Mesendoderm (in vitro differentiated cells): ENCODE data around the gene EIF4E1B.
A peak's percentile ranks its signal among the peaks of the same experiment; 100 is the strongest.

ENCODE experiments used
- DNase-seq: peaks from one replicate; pipeline ENCODE4 v3.0.0; 2013
- H2AK5ac ChIP-seq: 2 replicates; pipeline ENCODE4 v1.6.1; 2013; ENCODE audit warnings: low read length, inconsistent platforms
- H2BK120ac ChIP-seq: 2 replicates; pipeline ENCODE4 v1.6.1; 2013; ENCODE audit warnings: low read depth, mild to moderate bottlenecking, low read length, moderate library complexity, mixed read lengths
- H2BK15ac ChIP-seq: replicated peaks from 2 replicates; pipeline ENCODE4 v1.6.1; 2013; ENCODE audit warnings: low read depth, mild to moderate bottlenecking, moderate library complexity
- H2BK5ac ChIP-seq: 2 replicates; pipeline ENCODE4 v1.6.1; 2013; ENCODE audit warnings: low read length, inconsistent platforms
- H3K18ac ChIP-seq: 2 replicates; pipeline ENCODE4 v1.6.1; 2013; ENCODE audit warnings: mild to moderate bottlenecking, low read length, mixed read lengths
- H3K23ac ChIP-seq: one replicate; pipeline ENCODE4 v1.6.1; 2013; ENCODE audit warnings: low read length
- H3K27ac ChIP-seq: 2 replicates; pipeline ENCODE4 v1.5.1; 2013; ENCODE audit warnings: low read depth, mild to moderate bottlenecking, inconsistent platforms, low read length, moderate library complexity
- H3K27me3 ChIP-seq: 2 replicates; pipeline ENCODE4 v1.6.1; 2013; ENCODE audit warnings: low read length, control low read depth, mild to moderate bottlenecking, inconsistent platforms; ENCODE audit not compliant: insufficient read depth, poor library complexity
- H3K36me3 ChIP-seq: 2 replicates; pipeline ENCODE4 v1.6.1; 2013; ENCODE audit warnings: low read length, inconsistent platforms; ENCODE audit not compliant: control insufficient read depth, insufficient read depth
- H3K4ac ChIP-seq: one replicate; pipeline ENCODE4 v1.6.1; 2013; ENCODE audit warnings: low read depth, mild to moderate bottlenecking, low read length, moderate library complexity
- H3K4me1 ChIP-seq: 2 replicates; pipeline ENCODE4 v1.6.1; 2013; ENCODE audit warnings: low read depth, low read length, inconsistent platforms; ENCODE audit not compliant: control insufficient read depth
- H3K4me2 ChIP-seq: 2 replicates; pipeline ENCODE4 v1.6.1; 2013; ENCODE audit warnings: low read length
- H3K4me3 ChIP-seq: 2 replicates; pipeline ENCODE4 v1.5.1; 2013; ENCODE audit warnings: mild to moderate bottlenecking, low read length
- H3K56ac ChIP-seq: one replicate; pipeline ENCODE4 v1.6.1; 2013; ENCODE audit warnings: low read length
- H3K79me1 ChIP-seq: 2 replicates; pipeline ENCODE4 v1.6.1; 2013; ENCODE audit warnings: low read length, inconsistent platforms
- H3K79me2 ChIP-seq: 2 replicates; pipeline ENCODE4 v1.6.1; 2013; ENCODE audit warnings: mild to moderate bottlenecking, low read length; ENCODE audit not compliant: control insufficient read depth, insufficient read depth
- H3K9ac ChIP-seq: 2 replicates; pipeline ENCODE4 v1.6.1; 2013; ENCODE audit warnings: low read length, inconsistent platforms
- H4K5ac ChIP-seq: one replicate; pipeline ENCODE4 v1.6.1; 2013; ENCODE audit warnings: low read length
- H4K8ac ChIP-seq: one replicate; pipeline ENCODE4 v1.6.1; 2013; ENCODE audit warnings: low read depth, mild to moderate bottlenecking, control low read depth, low read length, moderate library complexity
- WGBS: extraction: QIAGEN DNeasy Blood & Tissue Kit; methylation state at CpG from one replicate; pipeline ENCODE4 v1.1.7; 2013; ENCODE audit warnings: low lambda C conversion rate, missing lambda C conversion rate; ENCODE audit not compliant: insufficient coverage; ENCODE audit errors: extremely low coverage; 5-methylcytosine and 5-hydroxymethylcytosine counted together

EIF4E1B gene

DNA sequence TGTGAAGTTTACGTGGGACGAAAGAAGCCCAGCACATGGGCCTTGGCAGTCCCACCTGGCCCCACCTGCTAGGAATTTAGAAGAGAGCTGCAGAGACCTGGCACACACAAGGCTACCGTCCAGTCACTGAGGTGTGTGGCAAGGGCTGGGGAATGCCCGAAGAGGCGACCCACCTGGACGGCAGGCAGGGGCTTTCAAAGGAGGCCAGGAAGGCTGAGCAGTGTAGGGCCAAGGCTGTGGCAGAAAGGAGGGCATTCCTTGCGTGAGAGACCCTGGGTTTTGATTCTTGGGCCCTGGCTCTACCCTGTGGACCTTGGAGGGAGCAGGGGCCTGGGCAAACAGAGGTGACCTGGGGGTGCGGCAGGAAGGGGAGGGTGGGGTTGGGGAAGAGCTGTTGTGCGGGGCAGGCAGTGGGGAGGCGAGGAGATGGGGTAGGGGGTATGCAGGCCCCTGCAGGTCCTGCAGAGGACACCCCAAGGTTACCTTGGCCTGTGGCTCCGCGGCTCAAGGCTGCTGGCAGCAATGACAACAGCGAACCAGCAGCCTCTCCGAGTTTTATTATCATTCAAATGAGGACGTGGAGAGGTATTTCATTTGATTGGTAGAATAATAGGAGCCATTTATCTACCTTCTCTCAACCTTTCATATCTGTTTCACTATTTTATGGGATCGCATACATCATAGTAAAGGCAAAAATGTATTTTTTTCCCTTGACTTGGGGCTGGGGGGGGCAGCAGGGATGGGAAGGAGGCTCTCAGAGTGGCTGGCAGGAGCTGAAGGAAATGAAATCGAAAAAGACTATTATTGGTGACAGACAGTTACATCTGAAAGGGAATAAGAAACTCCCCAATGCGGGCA, 41.6 kb downstream of the EIF4E1B start:
- H3K18ac ChIP-seq = no peak overlapping the region
- no peak overlapping the region for H2BK120ac ChIP-seq
- H3K79me1 ChIP-seq = no peaks in the 10 kb centered on the region
- WGBS = no CpG with 5 or more reads among the region's 18 CpGs
- no peak overlapping the region for H3K23ac ChIP-seq
- no peak overlapping the region for H3K27ac ChIP-seq
- no peaks in the 10 kb centered on the region for H3K36me3 ChIP-seq
- no peak for DNase-seq
- no peak overlapping the region for H3K4me2 ChIP-seq
- H4K5ac ChIP-seq = no peak overlapping the region
- no peak overlapping the region for H4K8ac ChIP-seq
- peaks cover 5% of the 10 kb centered on the region for H3K4me1 ChIP-seq
- no peaks in the 10 kb centered on the region for H3K27me3 ChIP-seq
- no peak overlapping the region for H3K4me3 ChIP-seq
- H3K4ac ChIP-seq = no peak overlapping the region
- no peaks in the 10 kb centered on the region for H3K79me2 ChIP-seq
- no peak overlapping the region for H2BK15ac ChIP-seq
- H3K56ac ChIP-seq = no peak overlapping the region
- H2BK5ac ChIP-seq = no peak overlapping the region
- H3K9ac ChIP-seq = no peak overlapping the region
- H2AK5ac ChIP-seq = no peak overlapping the region

GRCh38 chr5:176673651-176674583, 43.4 kb downstream of the EIF4E1B start:
- WGBS = no CpG with 5 or more reads among the region's 18 CpGs
- H2BK120ac ChIP-seq = no peak overlapping the region
- no peak overlapping the region for H3K9ac ChIP-seq
- no peak overlapping the region for H3K4me2 ChIP-seq
- peaks cover 5% of the 10 kb centered on the region for H3K4me1 ChIP-seq
- H3K36me3 ChIP-seq = no peaks in the 10 kb centered on the region
- no peak overlapping the region for H4K8ac ChIP-seq
- H3K18ac ChIP-seq = no peak overlapping the region
- H3K4ac ChIP-seq = no peak overlapping the region
- no peak overlapping the region for H2BK15ac ChIP-seq
- DNase-seq = no peak
- H3K79me2 ChIP-seq = no peaks in the 10 kb centered on the region
- no peak overlapping the region for H3K23ac ChIP-seq
- H3K27me3 ChIP-seq = no peaks in the 10 kb centered on the region
- no peak overlapping the region for H2AK5ac ChIP-seq
- H3K4me3 ChIP-seq = no peak overlapping the region
- H3K27ac ChIP-seq = no peak overlapping the region
- H2BK5ac ChIP-seq = no peak overlapping the region
- no peaks in the 10 kb centered on the region for H3K79me1 ChIP-seq
- no peak overlapping the region for H3K56ac ChIP-seq
- H4K5ac ChIP-seq = no peak overlapping the region

- no peak overlapping the region for H3K18ac ChIP-seq
Observed at GRCh38 chr5:176674799-176675198, 44.3 kb downstream of the EIF4E1B start.

GRCh38 chr5:176675676-176676360, 45.3 kb downstream of the EIF4E1B start:
- Histone ChIP-seq H3K4me1 (peaks cover 5% of the 10 kb centered on the region), H3K79me1 (no peaks in the 10 kb centered on the region), H3K4ac (peak overlapping the region; percentile 25), H3K79me2 (no peaks in the 10 kb centered on the region), H4K8ac (no peak overlapping the region), H3K4me2 (no peak overlapping the region), H2BK120ac (no peak overlapping the region), H3K27me3 (no peaks in the 10 kb centered on the region), H2BK5ac (no peak overlapping the region), H3K18ac (no peak overlapping the region), H3K27ac (no peak overlapping the region), H3K23ac (no peak overlapping the region), H3K36me3 (no peaks in the 10 kb centered on the region), H3K9ac (no peak overlapping the region), H2BK15ac (no peak overlapping the region), H3K4me3 (no peak overlapping the region), H3K56ac (no peak overlapping the region), H4K5ac (no peak overlapping the region), H2AK5ac (no peak overlapping the region)
- WGBS = no CpG with 5 or more reads among the region's 19 CpGs
- DNase-seq = peak; percentile 91

More at GRCh38 chr5:176674799-176675198, 44.3 kb downstream of the EIF4E1B start:
- Histone ChIP-seq H4K8ac (no peak overlapping the region), H3K36me3 (no peaks in the 10 kb centered on the region), H3K27ac (no peak overlapping the region), H3K9ac (no peak overlapping the region), H2BK15ac (no peak overlapping the region), H3K79me1 (no peaks in the 10 kb centered on the region), H3K4me2 (no peak overlapping the region), H3K4me3 (no peak overlapping the region), H3K56ac (no peak overlapping the region), H3K23ac (peak overlapping the region; percentile 45), H3K79me2 (no peaks in the 10 kb centered on the region), H3K4me1 (peaks cover 5% of the 10 kb centered on the region), H4K5ac (no peak overlapping the region), H2AK5ac (no peak overlapping the region), H2BK5ac (no peak overlapping the region), H3K4ac (no peak overlapping the region), H3K27me3 (no peaks in the 10 kb centered on the region), H2BK120ac (no peak overlapping the region)
- DNase-seq = no peak
- no CpG with 5 or more reads among the region's 17 CpGs for WGBS

DNA sequence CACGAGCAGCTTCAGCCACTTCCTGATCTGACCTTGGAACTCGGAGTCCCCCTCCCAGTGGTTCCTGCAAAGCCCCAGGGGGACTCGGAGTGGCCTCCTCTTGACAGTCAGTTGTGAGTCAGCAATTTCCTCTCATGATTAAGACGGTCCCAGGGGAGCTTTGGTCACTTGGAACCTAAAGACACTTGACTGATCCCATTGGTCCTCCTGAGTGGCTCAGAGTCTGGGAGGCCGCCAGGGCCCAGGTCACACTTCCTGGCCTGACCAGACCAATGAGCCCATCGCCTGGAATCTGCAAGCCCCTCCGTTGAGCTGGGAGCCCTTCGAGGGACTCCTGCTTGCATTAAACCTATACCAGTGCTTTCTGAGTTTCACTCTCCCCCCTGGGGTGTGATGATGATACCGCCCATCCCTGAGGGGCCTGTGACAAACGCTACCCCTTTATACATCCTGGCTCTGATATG, 45.9 kb downstream of the EIF4E1B start:
- H2BK5ac ChIP-seq = no peak overlapping the region
- DNase-seq = peak; percentile 83
- no peaks in the 10 kb centered on the region for H3K79me2 ChIP-seq
- H3K4me1 ChIP-seq = peaks cover 5% of the 10 kb centered on the region
- no peaks in the 10 kb centered on the region for H3K27me3 ChIP-seq
- no peak overlapping the region for H2BK15ac ChIP-seq
- H4K5ac ChIP-seq = no peak overlapping the region
- H2AK5ac ChIP-seq = no peak overlapping the region
- H3K27ac ChIP-seq = no peak overlapping the region
- H3K4me3 ChIP-seq = no peak overlapping the region
- no peak overlapping the region for H3K18ac ChIP-seq
- no peak overlapping the region for H3K9ac ChIP-seq
- peak overlapping the region; percentile 67 for H3K56ac ChIP-seq
- H3K23ac ChIP-seq = no peak overlapping the region
- H4K8ac ChIP-seq = no peak overlapping the region
- no peak overlapping the region for H3K4me2 ChIP-seq
- no peak overlapping the region for H3K4ac ChIP-seq
- no peak overlapping the region for H2BK120ac ChIP-seq
- no CpG with 5 or more reads among the region's 10 CpGs for WGBS
- no peaks in the 10 kb centered on the region for H3K36me3 ChIP-seq
- no peaks in the 10 kb centered on the region for H3K79me1 ChIP-seq
